HG02840 (cell line): ENCODE data around the gene DCLK1.

Source experiments
- ATAC-seq: cut with Tn5 transposase; IDR thresholded peaks from one replicate; pipeline ENCODE4 v1.9.1; 2021; ENCODE audit warnings: mild to moderate bottlenecking, moderate library complexity, moderate number of reproducible peaks; ENCODE audit not compliant: unreplicated experiment, low FRiP score

The DCLK1 gene

GRCh38 chr13:35727881-35728280 lies 403.3 kb downstream of the DCLK1 start:
- no peak for ATAC-seq

DNA sequence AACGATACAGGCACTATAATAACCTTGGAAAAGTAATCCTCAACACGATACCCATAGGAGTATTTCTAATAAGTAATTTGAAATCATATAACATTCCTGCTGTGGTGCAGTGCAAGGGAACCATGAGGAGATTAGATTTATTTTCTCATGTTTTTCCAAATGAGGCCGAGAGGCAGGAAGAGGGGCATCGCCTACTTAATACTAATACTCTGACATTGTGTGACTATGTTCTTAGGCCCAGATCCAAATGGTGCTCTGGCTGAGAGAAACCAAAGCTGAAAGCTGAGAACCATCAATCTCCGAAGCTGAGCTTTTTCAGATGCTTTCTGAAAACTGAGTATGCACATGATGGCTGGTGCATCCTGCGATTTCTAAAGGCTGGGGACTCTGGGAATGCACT lies 406.7 kb downstream of the DCLK1 start:
- ATAC-seq = no peak

- ATAC-seq = no peak
These were observed 407.4 kb downstream of the DCLK1 start for GRCh38 chr13:35723821-35724220.

GRCh38 chr13:35723053-35723461 lies 408.1 kb downstream of the DCLK1 start:
- no peak for ATAC-seq

GRCh38 chr13:35722458-35723052 lies 408.6 kb downstream of the DCLK1 start:
- no peak for ATAC-seq

GRCh38 chr13:35720690-35721554 lies 410.3 kb downstream of the DCLK1 start:
- ATAC-seq = no peak

DNA sequence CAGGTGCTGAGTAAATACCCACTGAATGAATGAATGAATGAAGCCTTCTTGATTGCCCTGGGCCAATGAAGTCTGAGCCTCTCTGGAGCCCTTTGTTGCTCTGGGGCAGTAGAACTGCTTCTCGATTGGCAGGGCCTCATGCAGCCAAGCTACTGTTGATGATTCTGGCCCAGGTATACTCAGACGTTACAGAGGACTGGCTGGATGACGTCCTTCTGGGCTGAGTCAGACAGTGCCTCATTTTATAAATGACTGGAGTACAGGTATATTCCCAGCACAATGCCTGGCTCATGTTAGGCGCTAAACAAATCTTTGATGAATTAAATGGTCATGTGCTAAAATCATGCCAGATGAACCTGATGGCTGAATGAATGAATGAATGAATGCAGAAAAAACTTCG lies 410.9 kb downstream of the DCLK1 start:
- no peak for ATAC-seq
